Measurements from ENCODE around the gene TMOD2.

TMOD2 gene

DNA sequence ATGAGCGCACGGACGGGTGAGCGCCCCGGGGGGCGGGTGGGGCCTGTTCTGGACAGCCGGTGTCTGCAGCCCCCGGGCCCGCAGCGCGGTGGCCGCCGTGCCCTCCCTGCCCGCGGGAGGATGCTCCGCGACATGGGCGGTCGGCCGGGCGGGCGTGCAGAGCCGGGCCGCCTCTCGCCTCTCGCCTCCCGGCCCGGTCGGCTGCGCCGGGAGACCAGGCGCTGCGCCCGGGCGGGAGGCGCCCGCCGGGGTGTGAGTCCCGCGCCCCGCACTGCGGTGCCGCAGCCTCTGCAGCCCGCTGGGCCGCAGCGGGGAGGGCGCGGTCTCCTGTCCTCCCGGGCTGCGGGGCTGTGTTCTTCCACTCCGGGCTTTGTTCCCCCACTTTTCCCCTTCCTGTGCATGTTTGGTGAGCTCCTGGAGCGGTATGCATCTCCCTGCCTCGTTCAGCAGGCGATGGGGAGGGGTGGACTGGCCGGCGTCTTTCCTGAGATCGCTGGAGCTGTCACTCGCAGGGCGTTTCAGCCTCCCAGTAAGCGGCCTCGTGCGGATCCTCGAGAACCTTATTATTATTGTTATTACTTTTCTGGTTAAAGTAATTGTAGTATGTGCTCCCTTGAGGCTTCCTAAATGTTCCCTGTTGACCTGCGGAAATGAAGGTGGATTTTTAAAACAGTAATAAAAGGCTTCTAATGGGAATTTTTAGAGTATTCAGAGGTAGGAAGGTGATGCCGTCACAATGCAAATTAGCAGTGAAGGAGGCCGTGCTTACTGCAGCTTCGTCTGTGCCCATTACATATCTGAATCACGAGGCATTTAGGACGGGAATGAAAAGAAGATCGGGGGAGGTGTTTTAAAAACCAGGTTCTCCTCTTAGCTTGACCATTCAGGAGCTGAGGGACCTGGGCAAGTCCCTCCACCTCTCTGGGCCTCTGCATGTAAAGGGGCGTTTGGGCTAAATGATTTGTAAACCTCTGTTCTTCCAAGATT, 593 bp downstream of the TMOD2 start:
- peaks cover 15% of the 10 kb centered on the region for H3K4me1 Mint-ChIP-seq (ENCODE audit: low read depth)
- H3K27ac Mint-ChIP-seq, result no peak overlapping the region
- peaks cover 9% of the 10 kb centered on the region for H3K9me3 Mint-ChIP-seq
- peak overlapping the region; percentile 77 for H3K4me3 Mint-ChIP-seq
- H3K36me3 Mint-ChIP-seq (ENCODE audit: low read depth), result peaks cover 3% of the 10 kb centered on the region
- peaks cover 58% of the 10 kb centered on the region for H3K27me3 Mint-ChIP-seq (ENCODE audit: low read depth)

DNA sequence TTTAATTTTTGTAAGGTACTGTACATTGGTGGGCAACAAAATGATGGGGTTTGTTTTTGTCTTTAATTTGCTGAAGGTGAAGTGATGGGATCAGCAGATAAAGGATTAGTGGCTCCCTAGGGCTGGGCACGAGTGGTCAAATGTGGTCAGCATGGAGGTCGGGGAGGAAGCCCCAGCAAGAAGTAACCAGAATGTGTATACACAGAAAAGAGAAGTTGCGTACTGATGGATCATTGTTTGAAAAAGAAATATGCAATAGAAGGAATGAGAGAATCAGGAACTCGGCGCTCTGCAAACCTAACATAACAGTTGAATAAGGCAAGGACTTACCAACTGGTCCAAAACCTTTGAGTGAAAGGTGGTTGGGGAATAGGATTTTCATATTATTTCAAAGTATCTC, 1.5 kb downstream of the TMOD2 start:
- H3K27me3 Mint-ChIP-seq (ENCODE audit: low read depth), result peaks cover 52% of the 10 kb centered on the region
- peaks cover 9% of the 10 kb centered on the region for H3K9me3 Mint-ChIP-seq
- peaks cover 15% of the 10 kb centered on the region for H3K4me1 Mint-ChIP-seq (ENCODE audit: low read depth)
- H3K4me3 Mint-ChIP-seq, result peak overlapping the region; percentile 77
- no peak overlapping the region for H3K27ac Mint-ChIP-seq
- peaks cover 3% of the 10 kb centered on the region for H3K36me3 Mint-ChIP-seq (ENCODE audit: low read depth)

DNA sequence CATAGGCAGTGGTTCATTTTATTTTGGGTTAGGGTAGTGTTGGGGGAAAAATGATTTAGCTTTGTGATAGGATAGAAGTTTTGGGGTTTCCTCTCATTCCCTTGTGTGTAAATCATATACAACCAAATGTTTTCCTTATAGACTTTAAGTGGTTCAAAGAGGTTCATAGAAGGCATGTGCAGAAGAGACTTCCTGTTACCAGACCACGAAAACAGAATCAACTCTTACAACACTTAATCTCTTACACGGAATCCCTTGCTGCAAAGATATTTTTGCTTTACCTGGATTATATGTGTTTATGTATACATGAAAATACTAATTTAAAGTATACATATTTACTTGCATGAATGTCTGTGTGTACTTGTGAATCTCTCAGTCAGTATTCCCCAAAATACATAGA, 2.9 kb downstream of the TMOD2 start:
- Mint-ChIP-seq H3K36me3 (ENCODE audit: low read depth) (peaks cover 3% of the 10 kb centered on the region), H3K27me3 (ENCODE audit: low read depth) (peaks cover 57% of the 10 kb centered on the region), H3K9me3 (peaks cover 9% of the 10 kb centered on the region), H3K4me3 (no peak overlapping the region), H3K27ac (no peak overlapping the region), H3K4me1 (ENCODE audit: low read depth) (peaks cover 15% of the 10 kb centered on the region)

DNA sequence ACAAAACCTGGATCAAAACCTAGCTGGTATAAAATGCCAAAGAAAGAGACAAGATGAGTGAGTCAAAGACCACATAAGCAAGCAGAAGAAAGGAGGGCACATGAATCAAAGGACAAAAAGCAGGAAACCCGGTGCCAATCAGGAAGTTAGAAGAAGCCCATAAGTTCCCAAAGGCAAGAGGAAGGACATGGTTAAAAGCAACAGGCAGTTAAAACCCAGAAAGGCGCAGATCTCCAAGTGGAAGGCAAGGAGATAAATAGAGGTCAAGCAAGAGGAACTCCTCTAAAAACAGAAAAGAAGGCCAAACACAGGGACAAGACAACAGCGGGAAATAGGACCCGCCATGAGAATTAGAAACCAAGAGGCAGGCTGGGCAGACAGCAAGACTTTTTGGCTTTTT, 4.4 kb downstream of the TMOD2 start:
- H3K9me3 Mint-ChIP-seq, result peaks cover 9% of the 10 kb centered on the region
- H3K27me3 Mint-ChIP-seq (ENCODE audit: low read depth), result peaks cover 42% of the 10 kb centered on the region
- H3K4me1 Mint-ChIP-seq (ENCODE audit: low read depth), result peaks cover 15% of the 10 kb centered on the region
- no peak overlapping the region for H3K27ac Mint-ChIP-seq
- H3K4me3 Mint-ChIP-seq, result no peak overlapping the region
- peaks cover 3% of the 10 kb centered on the region for H3K36me3 Mint-ChIP-seq (ENCODE audit: low read depth)

DNA sequence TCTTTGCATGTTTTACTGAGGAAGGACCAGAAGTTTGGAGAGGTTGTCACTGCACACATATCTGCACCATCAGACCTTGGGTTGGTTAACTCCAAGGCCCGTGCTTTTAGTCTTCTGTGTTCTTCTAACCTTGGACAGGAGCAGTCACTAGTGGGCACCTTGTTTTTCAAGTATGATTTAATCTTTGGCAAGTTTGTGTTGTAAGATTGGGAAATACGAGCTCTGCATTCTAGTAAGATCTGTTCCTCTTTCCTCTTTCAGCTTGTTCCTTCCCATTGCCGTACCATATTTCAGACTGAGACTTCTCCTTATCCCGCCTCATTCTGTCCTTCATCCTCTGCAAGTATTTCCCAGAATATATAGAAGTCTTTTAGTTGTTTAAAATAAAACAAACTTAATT, 5.1 kb downstream of the TMOD2 start:
- Mint-ChIP-seq H3K36me3 (ENCODE audit: low read depth) (peaks cover 3% of the 10 kb centered on the region), H3K9me3 (peaks cover 9% of the 10 kb centered on the region), H3K4me1 (ENCODE audit: low read depth) (peaks cover 13% of the 10 kb centered on the region), H3K27ac (no peak overlapping the region), H3K27me3 (ENCODE audit: low read depth) (peaks cover 38% of the 10 kb centered on the region), H3K4me3 (no peak overlapping the region)

DNA sequence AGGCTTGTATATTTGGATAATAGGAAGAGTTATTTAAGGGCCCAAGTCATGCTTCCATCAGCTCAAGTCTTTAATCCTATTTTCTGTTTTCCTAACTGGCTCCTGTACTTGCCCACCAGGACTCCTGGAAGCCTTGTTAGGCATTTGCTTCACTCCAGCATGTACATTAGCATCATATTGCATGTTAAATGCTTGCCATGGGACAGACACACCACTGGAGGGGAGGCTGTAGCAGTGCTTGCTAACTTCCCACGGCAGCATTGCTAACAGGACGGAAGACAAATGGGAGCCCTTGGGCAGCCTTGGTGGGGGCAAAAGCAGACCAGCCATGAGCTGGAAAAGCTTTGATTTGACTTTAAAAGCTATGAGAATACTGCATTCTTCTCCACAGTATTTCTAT, 6.1 kb downstream of the TMOD2 start:
- H3K27ac Mint-ChIP-seq, result no peak overlapping the region
- H3K9me3 Mint-ChIP-seq, result peaks cover 9% of the 10 kb centered on the region
- H3K4me1 Mint-ChIP-seq (ENCODE audit: low read depth), result peaks cover 11% of the 10 kb centered on the region
- peaks cover 3% of the 10 kb centered on the region for H3K36me3 Mint-ChIP-seq (ENCODE audit: low read depth)
- H3K27me3 Mint-ChIP-seq (ENCODE audit: low read depth), result peaks cover 32% of the 10 kb centered on the region
- no peak overlapping the region for H3K4me3 Mint-ChIP-seq

DNA sequence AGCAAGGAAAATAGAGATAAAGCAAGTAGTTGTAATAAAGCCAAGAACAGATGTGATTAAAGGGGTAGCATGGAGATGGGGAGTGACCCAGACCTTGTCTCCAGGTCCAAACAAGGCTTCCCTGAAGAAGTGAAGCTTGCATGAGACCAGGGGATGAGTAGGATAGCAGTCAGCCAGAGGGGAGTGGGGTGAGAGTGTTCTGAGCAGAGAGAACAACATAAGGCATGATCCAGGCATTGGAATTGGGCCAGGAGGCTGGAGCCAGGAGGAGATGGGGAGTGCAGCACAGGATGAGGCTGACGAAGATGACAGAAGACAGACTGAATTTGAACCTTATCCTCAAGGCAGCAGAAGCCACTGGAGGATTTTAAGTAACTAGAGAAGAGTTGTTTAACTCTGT, 7.2 kb downstream of the TMOD2 start:
- peaks cover 25% of the 10 kb centered on the region for H3K27me3 Mint-ChIP-seq (ENCODE audit: low read depth)
- H3K4me1 Mint-ChIP-seq (ENCODE audit: low read depth), result peaks cover 8% of the 10 kb centered on the region
- H3K4me3 Mint-ChIP-seq, result no peak overlapping the region
- H3K9me3 Mint-ChIP-seq, result peaks cover 8% of the 10 kb centered on the region
- no peaks in the 10 kb centered on the region for H3K36me3 Mint-ChIP-seq (ENCODE audit: low read depth)
- H3K27ac Mint-ChIP-seq, result no peak overlapping the region

DNA sequence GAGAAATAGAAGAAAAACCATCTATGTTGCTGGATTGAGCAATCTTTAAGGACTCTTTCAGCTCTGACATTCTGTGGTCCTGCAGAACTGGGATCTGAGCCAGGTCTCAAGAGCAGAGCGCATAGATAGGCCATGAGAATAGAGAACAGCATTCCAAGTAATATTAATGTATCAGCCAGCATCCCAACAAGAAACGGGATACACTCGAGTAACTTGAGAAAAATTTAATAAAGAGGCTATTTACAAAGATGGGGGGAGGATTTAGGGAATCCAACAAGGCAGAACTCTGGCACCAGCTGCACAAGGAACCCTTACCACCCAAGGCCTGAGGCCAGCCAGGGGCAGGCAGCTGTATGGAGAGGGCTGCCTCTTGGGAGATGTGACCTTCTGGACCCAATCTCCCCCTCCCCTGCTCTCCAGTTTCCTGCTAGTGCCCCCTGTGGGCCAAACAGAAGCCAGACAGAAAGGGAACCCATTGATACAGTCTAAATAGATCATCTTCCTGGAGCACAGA, 8.2 kb downstream of the TMOD2 start:
- no peaks in the 10 kb centered on the region for H3K9me3 Mint-ChIP-seq
- peaks cover 15% of the 10 kb centered on the region for H3K27me3 Mint-ChIP-seq (ENCODE audit: low read depth)
- H3K27ac Mint-ChIP-seq, result no peak overlapping the region
- H3K36me3 Mint-ChIP-seq (ENCODE audit: low read depth), result no peaks in the 10 kb centered on the region
- H3K4me1 Mint-ChIP-seq (ENCODE audit: low read depth), result peaks cover 5% of the 10 kb centered on the region
- H3K4me3 Mint-ChIP-seq, result no peak overlapping the region

DNA sequence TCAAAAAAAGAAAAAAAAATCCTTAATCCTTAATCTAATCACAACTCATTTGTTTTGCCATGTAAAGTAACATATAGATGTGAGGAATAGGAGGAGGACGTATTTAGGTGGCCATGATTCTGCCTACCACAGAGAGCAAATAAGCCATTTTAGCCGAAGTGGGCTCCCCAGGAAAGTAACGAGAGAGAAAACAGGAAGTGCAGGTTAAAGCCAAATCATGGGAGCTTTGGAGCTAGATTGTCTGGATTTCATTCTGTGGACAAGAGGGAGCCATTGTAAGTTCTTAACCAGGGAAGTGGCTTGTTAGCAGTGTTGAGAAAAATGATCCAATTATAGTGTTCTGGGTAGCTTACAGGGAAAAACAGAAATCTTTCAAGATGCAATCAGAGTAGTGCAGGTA, 9.4 kb downstream of the TMOD2 start:
- H3K36me3 Mint-ChIP-seq (ENCODE audit: low read depth), result no peaks in the 10 kb centered on the region
- H3K4me3 Mint-ChIP-seq, result no peak overlapping the region
- H3K27ac Mint-ChIP-seq, result no peak overlapping the region
- H3K4me1 Mint-ChIP-seq (ENCODE audit: low read depth), result peaks cover under 1% of the 10 kb centered on the region
- H3K9me3 Mint-ChIP-seq, result no peaks in the 10 kb centered on the region
- H3K27me3 Mint-ChIP-seq (ENCODE audit: low read depth), result peaks cover 15% of the 10 kb centered on the region

DNA sequence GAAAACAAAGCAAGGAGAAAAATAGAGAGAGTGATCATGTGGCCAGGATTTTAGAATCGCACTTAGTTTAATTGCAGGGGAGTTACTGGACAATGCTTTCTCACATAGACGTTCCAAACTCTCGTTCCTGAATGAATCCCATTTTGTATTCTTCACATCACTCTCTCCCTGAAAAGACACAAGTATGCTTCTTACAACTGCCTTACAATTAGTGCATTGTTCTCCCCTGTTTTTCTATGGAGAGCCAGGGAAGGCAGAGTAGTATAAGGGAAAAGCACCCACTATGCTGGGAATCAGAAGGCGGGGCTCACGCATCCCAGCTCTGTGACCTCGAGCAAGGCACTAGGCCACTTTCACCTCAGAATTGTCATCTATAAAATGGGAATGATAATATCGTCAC, 14.4 kb downstream of the TMOD2 start:
- no peaks in the 10 kb centered on the region for H3K9me3 Mint-ChIP-seq
- peaks cover 7% of the 10 kb centered on the region for H3K4me1 Mint-ChIP-seq (ENCODE audit: low read depth)
- H3K36me3 Mint-ChIP-seq (ENCODE audit: low read depth), result peaks cover 17% of the 10 kb centered on the region
- no peak overlapping the region for H3K27ac Mint-ChIP-seq
- H3K4me3 Mint-ChIP-seq, result no peak overlapping the region
- peaks cover 4% of the 10 kb centered on the region for H3K27me3 Mint-ChIP-seq (ENCODE audit: low read depth)

DNA sequence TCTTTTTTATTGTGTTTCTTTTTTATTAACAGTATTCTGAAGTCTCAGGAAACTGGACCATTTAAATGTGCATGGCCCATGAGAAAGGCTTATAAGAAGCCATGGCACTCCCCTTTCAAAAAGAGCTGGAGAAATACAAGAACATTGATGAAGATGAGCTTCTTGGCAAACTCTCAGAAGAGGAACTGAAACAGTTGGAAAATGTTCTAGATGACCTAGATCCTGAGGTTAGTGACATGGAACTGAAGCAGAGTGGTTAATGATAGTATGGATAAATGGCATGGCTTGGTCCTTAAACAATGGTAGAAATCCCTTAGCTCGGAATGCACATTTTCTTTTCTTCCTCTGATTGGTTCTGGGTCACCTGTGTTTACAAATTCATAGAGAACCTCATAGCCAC, 14.9 kb downstream of the TMOD2 start:
- H3K27me3 Mint-ChIP-seq (ENCODE audit: low read depth), result peaks cover 4% of the 10 kb centered on the region
- no peak overlapping the region for H3K27ac Mint-ChIP-seq
- no peaks in the 10 kb centered on the region for H3K9me3 Mint-ChIP-seq
- H3K4me3 Mint-ChIP-seq, result no peak overlapping the region
- H3K36me3 Mint-ChIP-seq (ENCODE audit: low read depth), result peaks cover 19% of the 10 kb centered on the region
- peaks cover 7% of the 10 kb centered on the region for H3K4me1 Mint-ChIP-seq (ENCODE audit: low read depth)

DNA sequence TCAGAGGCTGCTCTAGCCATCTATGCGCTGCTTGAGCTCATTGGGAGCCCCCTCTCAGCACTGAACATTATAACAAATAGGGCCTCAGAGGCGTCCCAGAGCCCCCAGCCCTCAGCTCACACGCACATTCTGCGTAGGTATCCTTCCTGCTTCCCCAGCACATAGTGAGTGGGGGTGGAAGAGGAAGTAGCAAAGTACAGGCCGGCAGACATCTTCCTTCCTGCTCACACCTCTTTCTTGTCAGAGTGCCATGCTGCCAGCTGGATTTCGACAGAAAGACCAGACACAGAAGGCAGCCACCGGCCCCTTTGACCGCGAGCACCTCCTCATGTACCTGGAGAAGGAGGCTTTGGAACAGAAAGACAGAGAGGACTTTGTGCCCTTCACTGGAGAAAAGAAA, 16.6 kb downstream of the TMOD2 start:
- H3K4me3 Mint-ChIP-seq, result no peak overlapping the region
- peaks cover 19% of the 10 kb centered on the region for H3K36me3 Mint-ChIP-seq (ENCODE audit: low read depth)
- H3K9me3 Mint-ChIP-seq, result no peaks in the 10 kb centered on the region
- peaks cover 4% of the 10 kb centered on the region for H3K27me3 Mint-ChIP-seq (ENCODE audit: low read depth)
- peaks cover 7% of the 10 kb centered on the region for H3K4me1 Mint-ChIP-seq (ENCODE audit: low read depth)
- no peak overlapping the region for H3K27ac Mint-ChIP-seq

DNA sequence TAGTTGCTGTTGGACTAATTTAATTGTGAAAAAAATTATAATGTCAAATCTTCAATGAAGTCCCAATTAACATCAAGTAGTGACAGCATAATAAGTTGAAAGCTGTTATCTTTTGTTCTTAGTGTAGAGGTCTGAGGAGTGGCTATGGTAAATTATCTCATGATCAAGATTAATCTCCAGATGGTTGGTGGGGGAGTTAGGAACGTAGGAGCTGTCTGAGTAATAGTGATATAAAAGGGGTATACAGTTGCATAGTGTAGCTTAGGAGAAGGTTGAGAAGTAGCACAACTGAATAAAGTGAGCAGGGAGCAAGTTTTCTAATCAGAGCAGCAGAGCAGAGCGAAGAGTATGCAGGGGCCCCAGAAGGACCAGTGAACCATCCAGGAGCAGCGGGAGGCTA, 19.5 kb downstream of the TMOD2 start:
- no peaks in the 10 kb centered on the region for H3K27me3 Mint-ChIP-seq (ENCODE audit: low read depth)
- peaks cover 29% of the 10 kb centered on the region for H3K36me3 Mint-ChIP-seq (ENCODE audit: low read depth)

DNA sequence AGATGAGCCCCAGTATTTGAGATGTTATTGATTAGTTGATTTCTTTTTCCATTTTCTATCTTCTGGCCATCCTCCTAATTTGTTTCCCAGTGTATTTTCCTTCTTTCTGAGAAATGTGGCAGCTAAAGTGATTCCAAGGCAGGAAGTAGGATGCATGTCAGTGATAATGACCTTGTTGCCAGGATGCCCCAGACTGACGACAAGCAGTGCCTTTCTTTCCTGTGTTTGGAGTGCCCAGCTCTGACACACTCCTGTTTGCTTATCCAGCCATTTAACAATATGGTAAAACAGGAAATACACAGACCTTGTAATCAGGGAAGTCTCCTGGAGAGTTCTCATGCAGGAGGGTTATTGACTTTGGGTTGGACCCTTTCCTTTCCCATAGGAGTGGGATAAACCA, 20.4 kb downstream of the TMOD2 start:
- Mint-ChIP-seq H3K4me1 (ENCODE audit: low read depth) (peaks cover 11% of the 10 kb centered on the region), H3K4me3 (no peak overlapping the region), H3K9me3 (no peaks in the 10 kb centered on the region), H3K27ac (no peak overlapping the region), H3K36me3 (ENCODE audit: low read depth) (peaks cover 29% of the 10 kb centered on the region), H3K27me3 (ENCODE audit: low read depth) (no peaks in the 10 kb centered on the region)

More for the DNA sequence above, 19.5 kb downstream of the TMOD2 start:
- Mint-ChIP-seq H3K4me1 (ENCODE audit: low read depth) (peaks cover 8% of the 10 kb centered on the region), H3K9me3 (no peaks in the 10 kb centered on the region), H3K27ac (no peak overlapping the region), H3K4me3 (no peak overlapping the region)

DNA sequence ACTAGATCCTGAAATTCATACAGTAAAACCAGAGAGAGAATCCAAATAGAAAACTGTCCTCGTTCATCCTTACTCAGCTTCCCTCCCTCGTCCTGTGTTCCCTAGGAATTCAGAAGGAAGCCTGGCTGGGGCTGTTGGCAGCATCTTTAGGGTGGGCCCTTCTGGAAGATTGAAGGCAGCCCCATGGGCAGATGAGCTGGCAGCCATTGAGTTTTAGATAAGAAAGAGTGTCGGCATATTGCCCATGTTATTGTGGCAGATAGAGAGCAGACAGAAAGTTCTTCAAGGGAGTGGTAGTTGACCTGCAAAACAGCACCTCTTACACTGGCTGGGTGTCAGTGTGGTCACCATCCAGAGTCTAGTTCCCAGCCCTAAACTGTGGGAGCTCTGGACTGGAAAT, 23.5 kb downstream of the TMOD2 start:
- H3K27me3 Mint-ChIP-seq (ENCODE audit: low read depth), result no peaks in the 10 kb centered on the region
- no peak overlapping the region for H3K4me3 Mint-ChIP-seq
- peaks cover 6% of the 10 kb centered on the region for H3K4me1 Mint-ChIP-seq (ENCODE audit: low read depth)
- H3K36me3 Mint-ChIP-seq (ENCODE audit: low read depth), result peaks cover 17% of the 10 kb centered on the region
- H3K9me3 Mint-ChIP-seq, result no peaks in the 10 kb centered on the region
- no peak overlapping the region for H3K27ac Mint-ChIP-seq

Measured in T-helper 1 cell treated with Interleukin-12 subunit alpha and Interleukin-12 subunit beta and Interleukin-4 antibody, amounts not matched to agents 30 μg/mL and 1 μg/mL, for 36 hours (primary cell).